Smooth muscle cell (in vitro differentiated cells): ENCODE results near the gene ZNF513. TPM values are rescaled to one million over a fixed set of nuclear protein-coding genes. Genes with fewer than 3 reads are reported as not detected.

Experiments used
- DNase-seq: peaks from one replicate; lab custom pipeline; 2025; ENCODE audit not compliant: unreplicated experiment; lab: John Stamatoyannopoulos, UW
- H2AFZ ChIP-seq: fragments of 200-600 bp; sonication (generic); 2 replicates; pipeline ENCODE4 v1.6.0; 2016; ENCODE audit warnings: antibody characterized with exemption, low read depth, mild to moderate bottlenecking
- H3F3A ChIP-seq: fragments of 200-600 bp; sonication (generic); 2 replicates; pipeline ENCODE4 v1.6.0; 2017; ENCODE audit warnings: antibody characterized with exemption, low read depth
- H3K27ac ChIP-seq: fragments of 200-600 bp; sonication (generic); 2 replicates; pipeline ENCODE4 v1.5.1; 2016; ENCODE audit warnings: low read depth, mild to moderate bottlenecking
- H3K27me3 ChIP-seq: fragments of 200-600 bp; sonication (generic); 2 replicates; pipeline ENCODE4 v1.6.1; 2016; ENCODE audit warnings: low read depth, mild to moderate bottlenecking
- H3K36me3 ChIP-seq: fragments of 200-600 bp; sonication (generic); 2 replicates; pipeline ENCODE4 v1.5.1; 2016; ENCODE audit warnings: low read depth
- H3K4me1 ChIP-seq: fragments of 200-600 bp; sonication (generic); 2 replicates; pipeline ENCODE4 v1.5.1; 2016; ENCODE audit warnings: low read depth
- H3K4me2 ChIP-seq: fragments of 200-600 bp; sonication (generic); 2 replicates; pipeline ENCODE4 v1.6.0; 2016; ENCODE audit warnings: mild to moderate bottlenecking
- H3K4me3 ChIP-seq: fragments of 200-600 bp; sonication (generic); 2 replicates; pipeline ENCODE4 v1.5.1; 2016; ENCODE audit warnings: mild to moderate bottlenecking
- H3K79me2 ChIP-seq: fragments of 200-600 bp; sonication (generic); 2 replicates; pipeline ENCODE4 v1.6.0; 2016; ENCODE audit warnings: low read depth, mild to moderate bottlenecking
- H3K9ac ChIP-seq: fragments of 200-600 bp; sonication (generic); 2 replicates; pipeline ENCODE4 v1.6.0; 2016; ENCODE audit warnings: low read depth
- H3K9me3 ChIP-seq: fragments of 200-600 bp; sonication (generic); replicated peaks from 2 replicates; pipeline ENCODE4 v1.5.1; 2016; ENCODE audit warnings: low read depth
- H4K20me1 ChIP-seq: fragments of 200-600 bp; sonication (generic); 2 replicates; pipeline ENCODE4 v1.6.0; 2016; ENCODE audit warnings: low read depth
- WGBS: methylation state at CpG from one replicate; pipeline ENCODE4 v1.1.7; 2016; ENCODE audit warnings: low lambda C conversion rate; 5-methylcytosine and 5-hydroxymethylcytosine counted together
- polyA plus RNA-seq: library from polyadenylated mRNA; unstranded; fragments of >200 nt; fragmentation: Nextera tagmentation; extraction: Ambion mirVana; gene quantifications from 2 replicates; pipeline ENCODE4 v1.2.1, GENCODE V29; 2016
- total RNA-seq: library from RNA; depleted of rRNA; stranded (reverse); fragments of >200 nt; gene quantifications from 2 replicates; pipeline ENCODE4 v1.2.3, GENCODE V29; 2014
- TF ChIP-seq, protein P1 (sequence below): fragments of 200-600 bp; sonication (generic); IDR thresholded peaks from 2 replicates; pipeline ENCODE4 v1.5.1; 2017; ENCODE audit warnings: borderline replicate concordance, mild to moderate bottlenecking, antibody characterized with exemption; ENCODE audit not compliant: insufficient read depth, poor library complexity, severe bottlenecking

Gene ZNF513
- total and polyA plus RNA-seq, 2 experiments from 2014 or later: 7.6 to 21.3 TPM

GRCh38 chr2:27390822-27391679, 10.5 kb upstream of the ZNF513 start:
- H2AFZ ChIP-seq: no peak overlapping the region
- no peaks in the 10 kb centered on the region for H3K36me3 ChIP-seq
- no peak overlapping the region for H3K9ac ChIP-seq
- no peak overlapping the region for H3K4me3 ChIP-seq
- H3K79me2 ChIP-seq: peaks cover 73% of the 10 kb centered on the region
- no peak overlapping the region for H3K4me2 ChIP-seq
- no peak for DNase-seq
- no peaks in the 10 kb centered on the region for H3F3A ChIP-seq
- H3K9me3 ChIP-seq: no peaks in the 10 kb centered on the region
- WGBS: 98% methylated on average over 9 of the region's 9 CpGs
- H3K4me1 ChIP-seq: no peaks in the 10 kb centered on the region
- H3K27me3 ChIP-seq: no peaks in the 10 kb centered on the region
- TF ChIP-seq, protein P1, sequence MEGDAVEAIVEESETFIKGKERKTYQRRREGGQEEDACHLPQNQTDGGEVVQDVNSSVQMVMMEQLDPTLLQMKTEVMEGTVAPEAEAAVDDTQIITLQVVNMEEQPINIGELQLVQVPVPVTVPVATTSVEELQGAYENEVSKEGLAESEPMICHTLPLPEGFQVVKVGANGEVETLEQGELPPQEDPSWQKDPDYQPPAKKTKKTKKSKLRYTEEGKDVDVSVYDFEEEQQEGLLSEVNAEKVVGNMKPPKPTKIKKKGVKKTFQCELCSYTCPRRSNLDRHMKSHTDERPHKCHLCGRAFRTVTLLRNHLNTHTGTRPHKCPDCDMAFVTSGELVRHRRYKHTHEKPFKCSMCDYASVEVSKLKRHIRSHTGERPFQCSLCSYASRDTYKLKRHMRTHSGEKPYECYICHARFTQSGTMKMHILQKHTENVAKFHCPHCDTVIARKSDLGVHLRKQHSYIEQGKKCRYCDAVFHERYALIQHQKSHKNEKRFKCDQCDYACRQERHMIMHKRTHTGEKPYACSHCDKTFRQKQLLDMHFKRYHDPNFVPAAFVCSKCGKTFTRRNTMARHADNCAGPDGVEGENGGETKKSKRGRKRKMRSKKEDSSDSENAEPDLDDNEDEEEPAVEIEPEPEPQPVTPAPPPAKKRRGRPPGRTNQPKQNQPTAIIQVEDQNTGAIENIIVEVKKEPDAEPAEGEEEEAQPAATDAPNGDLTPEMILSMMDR: no peak
- H3K27ac ChIP-seq: no peak overlapping the region
- peaks cover 19% of the 10 kb centered on the region for H4K20me1 ChIP-seq

- Histone ChIP-seq H3K4me1 (peaks cover 7% of the 10 kb centered on the region), H3F3A (no peaks in the 10 kb centered on the region), H4K20me1 (no peaks in the 10 kb centered on the region), H3K36me3 (peaks cover 8% of the 10 kb centered on the region), H3K9me3 (no peaks in the 10 kb centered on the region), H3K27me3 (no peaks in the 10 kb centered on the region), H3K9ac (peak overlapping the region; percentile 97), H3K27ac (peak overlapping the region; percentile 94), H3K4me2 (peak overlapping the region; percentile 98), H3K4me3 (no peak overlapping the region), H2AFZ (no peak overlapping the region), H3K79me2 (peaks cover 19% of the 10 kb centered on the region)
- DNase-seq: no peak
- WGBS: 94% methylated on average over 10 of the region's 10 CpGs
- TF ChIP-seq, protein P1: no peak
These were observed 1.1 kb upstream of the ZNF513 start for GRCh38 chr2:27381577-27382181.

GRCh38 chr2:27379836-27380625, 503 bp downstream of the ZNF513 start:
- peaks cover 4% of the 10 kb centered on the region for H3K36me3 ChIP-seq
- no peaks in the 10 kb centered on the region for H3K27me3 ChIP-seq
- WGBS: 5% methylated on average over 16 of the region's 35 CpGs
- peak overlapping the region; percentile 94 for H3K27ac ChIP-seq
- peaks cover 3% of the 10 kb centered on the region for H3F3A ChIP-seq
- DNase-seq: no peak
- H3K9me3 ChIP-seq: no peaks in the 10 kb centered on the region
- H3K4me2 ChIP-seq: peak overlapping the region; percentile 98
- H2AFZ ChIP-seq: no peak overlapping the region
- peaks cover 19% of the 10 kb centered on the region for H3K79me2 ChIP-seq
- TF ChIP-seq, protein P1: no peak
- H3K9ac ChIP-seq: peak overlapping the region; percentile 97
- H3K4me1 ChIP-seq: peaks cover 7% of the 10 kb centered on the region
- peak overlapping the region; percentile 78 for H3K4me3 ChIP-seq
- H4K20me1 ChIP-seq: no peaks in the 10 kb centered on the region
